Measurements from ENCODE around the gene DNAH3. TPM values are rescaled to one million over a fixed set of nuclear protein-coding genes. Genes with fewer than 3 reads are reported as not detected.
"Not testable (repeated sequence)": the region's sequence is repeated elsewhere in the genome, so short reads cannot be mapped to it uniquely, and the experiment has no call there.

Gene DNAH3
- total RNA-seq, 1 donor from 2014 or later, result not detected

GRCh38 chr16:21033264-21033663 is 117.4 kb downstream of the DNAH3 start:
- Mint-ChIP-seq H3K27ac (no peak overlapping the region), H3K36me3 (ENCODE audit: low read depth) (no peaks in the 10 kb centered on the region), H3K4me1 (ENCODE audit: low read depth) (no peaks in the 10 kb centered on the region), H3K9me3 (no peaks in the 10 kb centered on the region), H3K4me3 (no peak overlapping the region), H3K27me3 (ENCODE audit: insufficient read depth) (peaks cover 5% of the 10 kb centered on the region)
- DNase-seq (ENCODE audit: low spot score), result no peak
- intact Hi-C loops (cut with micrococcal nuclease), result no loop called here

GRCh38 chr16:21028728-21029127 is 121.9 kb downstream of the DNAH3 start:
- Mint-ChIP-seq H3K27me3 (ENCODE audit: insufficient read depth) (peaks cover 5% of the 10 kb centered on the region), H3K4me1 (ENCODE audit: low read depth) (peaks cover 8% of the 10 kb centered on the region), H3K4me3 (no peak overlapping the region), H3K36me3 (ENCODE audit: low read depth) (no peaks in the 10 kb centered on the region), H3K27ac (no peak overlapping the region), H3K9me3 (no peaks in the 10 kb centered on the region)
- intact Hi-C loops (cut with micrococcal nuclease), result no loop called here
- no peak for DNase-seq (ENCODE audit: low spot score)

GRCh38 chr16:21026846-21027245 is 123.8 kb downstream of the DNAH3 start:
- intact Hi-C loops (cut with micrococcal nuclease), result no loop called here
- Mint-ChIP-seq H3K36me3 (ENCODE audit: low read depth) (no peaks in the 10 kb centered on the region), H3K4me3 (no peak overlapping the region), H3K4me1 (ENCODE audit: low read depth) (peaks cover 16% of the 10 kb centered on the region), H3K27me3 (ENCODE audit: insufficient read depth) (peaks cover 2% of the 10 kb centered on the region), H3K9me3 (no peaks in the 10 kb centered on the region), H3K27ac (no peak overlapping the region)
- DNase-seq (ENCODE audit: low spot score), result no peak

- Mint-ChIP-seq H3K27me3 (ENCODE audit: insufficient read depth) (peaks cover 3% of the 10 kb centered on the region), H3K27ac (peak overlapping the region; percentile 47), H3K4me1 (ENCODE audit: low read depth) (peaks cover 16% of the 10 kb centered on the region), H3K36me3 (ENCODE audit: low read depth) (no peaks in the 10 kb centered on the region), H3K9me3 (no peaks in the 10 kb centered on the region), H3K4me3 (no peak overlapping the region)
- no peak for DNase-seq (ENCODE audit: low spot score)
- intact Hi-C loops (cut with micrococcal nuclease), result no loop called here
These were observed 127.0 kb downstream of the DNAH3 start for GRCh38 chr16:21023509-21024202.

GRCh38 chr16:21021316-21021715 is 129.3 kb downstream of the DNAH3 start:
- Mint-ChIP-seq H3K27me3 (ENCODE audit: insufficient read depth) (peaks cover 8% of the 10 kb centered on the region), H3K4me3 (no peak overlapping the region), H3K9me3 (no peaks in the 10 kb centered on the region), H3K36me3 (ENCODE audit: low read depth) (no peaks in the 10 kb centered on the region), H3K4me1 (ENCODE audit: low read depth) (peaks cover 16% of the 10 kb centered on the region), H3K27ac (no peak overlapping the region)
- intact Hi-C loops (cut with micrococcal nuclease), result no loop called here
- no peak for DNase-seq (ENCODE audit: low spot score)

DNA sequence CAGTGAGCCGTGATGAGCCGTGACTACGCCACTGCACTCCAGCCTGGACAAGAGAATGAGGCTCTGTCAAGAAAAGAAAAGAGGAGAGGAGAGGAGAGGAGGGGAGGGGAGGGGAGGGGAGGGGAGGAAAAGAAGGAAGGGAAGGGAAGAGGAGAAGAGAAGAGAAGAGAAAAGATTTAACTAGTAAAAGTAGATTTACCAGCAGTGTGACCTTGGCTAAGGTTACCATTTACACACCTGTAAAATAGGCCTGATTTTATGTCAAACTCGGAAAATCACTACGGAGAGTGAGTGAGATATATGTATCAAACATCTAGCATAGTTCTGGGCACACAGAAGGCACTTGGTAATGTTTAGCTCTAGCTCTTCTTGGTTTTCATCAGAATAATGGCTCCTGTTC is 140.8 kb downstream of the DNAH3 start:
- Mint-ChIP-seq H3K9me3 (no peaks in the 10 kb centered on the region), H3K27me3 (ENCODE audit: insufficient read depth) (peaks cover 31% of the 10 kb centered on the region), H3K4me3 (no peak overlapping the region), H3K36me3 (ENCODE audit: low read depth) (no peaks in the 10 kb centered on the region), H3K4me1 (ENCODE audit: low read depth) (no peaks in the 10 kb centered on the region), H3K27ac (no peak overlapping the region)
- DNase-seq (ENCODE audit: low spot score), result no peak
- intact Hi-C loops (cut with micrococcal nuclease), result no loop called here

DNA sequence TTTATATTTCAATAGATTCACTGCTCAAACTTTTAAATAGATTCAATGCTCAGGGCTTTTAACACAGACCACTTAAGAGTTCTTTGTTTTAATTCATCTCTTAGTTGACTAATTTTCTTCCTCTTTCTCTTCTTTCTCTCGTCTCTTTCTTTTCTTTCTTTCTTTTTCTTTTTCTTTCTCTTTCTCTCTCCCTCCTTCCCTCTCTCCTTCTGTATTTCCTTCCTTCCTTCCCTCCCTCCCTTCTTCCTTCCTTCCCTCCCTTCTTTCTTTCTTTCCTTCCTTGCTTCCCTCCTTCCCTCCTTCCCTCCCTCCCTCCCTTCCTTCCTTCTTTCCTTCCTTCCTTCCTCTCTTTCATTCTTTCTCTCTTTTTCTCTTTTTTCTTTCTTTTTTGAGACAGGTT is 145.6 kb downstream of the DNAH3 start:
- Mint-ChIP-seq H3K27ac (no peak overlapping the region), H3K4me3 (no peak overlapping the region), H3K9me3 (no peaks in the 10 kb centered on the region), H3K27me3 (ENCODE audit: insufficient read depth) (peaks cover 27% of the 10 kb centered on the region), H3K4me1 (ENCODE audit: low read depth) (no peaks in the 10 kb centered on the region), H3K36me3 (ENCODE audit: low read depth) (no peaks in the 10 kb centered on the region)
- no peak for DNase-seq (ENCODE audit: low spot score)
- intact Hi-C loops (cut with micrococcal nuclease), result no loop called here

GRCh38 chr16:21001262-21001661 is 149.4 kb downstream of the DNAH3 start:
- intact Hi-C loops (cut with micrococcal nuclease), result loop anchor here (1.0 kb wide), 1 partner anchor 151 kb away; no protein-coding TSS in a partner anchor
- Mint-ChIP-seq H3K27ac (no peak overlapping the region), H3K4me3 (no peak overlapping the region), H3K36me3 (ENCODE audit: low read depth) (no peaks in the 10 kb centered on the region), H3K27me3 (ENCODE audit: insufficient read depth) (peaks cover 23% of the 10 kb centered on the region), H3K9me3 (no peaks in the 10 kb centered on the region), H3K4me1 (ENCODE audit: low read depth) (no peaks in the 10 kb centered on the region)
- DNase-seq (ENCODE audit: low spot score), result no peak

GRCh38 chr16:20997147-20997546 is 153.5 kb downstream of the DNAH3 start:
- DNase-seq (ENCODE audit: low spot score), result no peak
- H3K9me3 Mint-ChIP-seq, result no peaks in the 10 kb centered on the region
- H3K4me3 Mint-ChIP-seq, result no peak overlapping the region
- intact Hi-C loops (cut with micrococcal nuclease), result no loop called here
- H3K27ac Mint-ChIP-seq, result no peak overlapping the region
- H3K4me1 Mint-ChIP-seq (ENCODE audit: low read depth), result no peaks in the 10 kb centered on the region
- H3K27me3 Mint-ChIP-seq (ENCODE audit: insufficient read depth), result peaks cover 13% of the 10 kb centered on the region
- H3K36me3 Mint-ChIP-seq (ENCODE audit: low read depth), result no peaks in the 10 kb centered on the region

DNA sequence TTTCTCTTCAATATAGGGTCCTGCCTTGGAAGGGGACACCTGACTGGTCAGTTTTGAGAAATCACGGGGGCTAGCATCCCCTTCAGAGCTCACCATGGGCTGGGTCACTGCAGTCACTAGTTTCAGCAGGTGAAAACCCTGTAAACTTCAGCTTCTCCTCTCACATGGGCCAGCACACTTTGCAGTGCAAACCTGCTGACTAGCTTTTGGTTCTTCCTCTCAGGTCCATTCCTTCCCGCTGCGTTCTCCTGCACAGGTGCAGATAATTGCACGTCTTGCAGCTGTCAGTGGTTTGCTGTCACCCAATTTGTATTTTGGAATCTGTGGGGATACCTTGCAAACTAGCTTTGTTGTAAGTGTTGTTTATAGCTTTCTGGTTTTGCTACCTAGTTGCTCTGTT is 154.9 kb downstream of the DNAH3 start:
- no peak overlapping the region for H3K4me3 Mint-ChIP-seq
- H3K9me3 Mint-ChIP-seq, result no peaks in the 10 kb centered on the region
- intact Hi-C loops (cut with micrococcal nuclease), result no loop called here
- no peaks in the 10 kb centered on the region for H3K4me1 Mint-ChIP-seq (ENCODE audit: low read depth)
- no peak for DNase-seq (ENCODE audit: low spot score)
- peaks cover 14% of the 10 kb centered on the region for H3K27me3 Mint-ChIP-seq (ENCODE audit: insufficient read depth)
- no peaks in the 10 kb centered on the region for H3K36me3 Mint-ChIP-seq (ENCODE audit: low read depth)
- H3K27ac Mint-ChIP-seq, result no peak overlapping the region

DNA sequence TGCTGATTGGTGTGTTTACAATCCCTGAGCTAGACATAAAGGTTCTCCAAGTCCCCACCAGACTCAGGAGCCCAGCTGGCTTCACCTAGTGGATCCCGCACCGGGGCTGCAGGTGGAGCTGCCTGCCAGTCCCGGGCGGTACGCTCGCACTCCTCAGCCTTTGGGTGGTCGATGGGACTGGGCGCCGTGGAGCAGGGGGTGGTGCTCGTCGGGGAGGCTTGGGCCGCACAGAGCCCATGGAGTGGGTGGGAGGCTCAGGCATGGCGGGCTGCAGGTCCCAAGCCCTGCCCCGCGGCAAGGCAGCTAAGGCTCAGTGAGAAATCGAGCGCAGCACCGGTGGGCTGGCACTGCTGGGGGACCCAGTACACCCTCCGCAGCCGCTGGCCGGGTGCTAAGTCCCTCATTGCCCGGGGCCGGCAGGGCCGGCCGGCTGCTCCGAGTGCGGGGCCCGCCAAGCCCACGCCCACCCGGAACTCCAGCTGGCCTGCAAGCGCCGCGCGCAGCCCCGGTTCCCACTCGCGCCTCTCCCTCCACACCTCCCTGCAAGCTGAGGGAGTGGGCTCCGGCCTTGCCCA is 161.1 kb downstream of the DNAH3 start:
- H3K27ac Mint-ChIP-seq; H3K9me3 Mint-ChIP-seq; DNase-seq (ENCODE audit: low spot score); intact Hi-C loops (cut with micrococcal nuclease); H3K36me3 Mint-ChIP-seq (ENCODE audit: low read depth); H3K4me1 Mint-ChIP-seq (ENCODE audit: low read depth); H3K27me3 Mint-ChIP-seq (ENCODE audit: insufficient read depth); H3K4me3 Mint-ChIP-seq: not testable (repeated sequence)

- Mint-ChIP-seq H3K27me3 (ENCODE audit: insufficient read depth) (peaks cover 7% of the 10 kb centered on the region), H3K4me1 (ENCODE audit: low read depth) (no peaks in the 10 kb centered on the region), H3K9me3 (no peaks in the 10 kb centered on the region), H3K27ac (no peak overlapping the region), H3K4me3 (no peak overlapping the region), H3K36me3 (ENCODE audit: low read depth) (no peaks in the 10 kb centered on the region)
- intact Hi-C loops (cut with micrococcal nuclease), result no loop called here
- DNase-seq (ENCODE audit: low spot score), result no peak
These were observed 163.6 kb downstream of the DNAH3 start for GRCh38 chr16:20987049-20987448.

DNA sequence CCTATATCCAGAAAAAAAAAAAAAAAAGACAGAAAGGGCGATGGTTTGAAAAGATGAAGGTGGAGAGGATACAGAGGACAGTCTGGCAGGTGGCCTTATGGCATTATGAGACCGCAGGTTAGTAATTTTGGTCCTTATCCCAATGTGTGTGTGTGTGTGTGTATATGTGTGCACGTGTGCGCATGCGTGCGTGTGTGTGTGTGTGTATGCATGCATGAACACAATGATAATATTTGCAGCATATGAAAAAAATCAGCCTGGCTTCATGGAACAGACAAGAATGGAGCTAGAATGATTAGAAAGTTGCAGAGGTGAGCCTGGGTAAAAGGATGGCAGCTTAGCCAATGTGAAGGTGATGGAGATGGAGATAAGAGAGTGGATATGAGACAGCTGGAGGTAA is 166.6 kb downstream of the DNAH3 start:
- Mint-ChIP-seq H3K9me3 (no peaks in the 10 kb centered on the region), H3K27ac (no peak overlapping the region), H3K27me3 (ENCODE audit: insufficient read depth) (peaks cover 2% of the 10 kb centered on the region), H3K36me3 (ENCODE audit: low read depth) (no peaks in the 10 kb centered on the region), H3K4me1 (ENCODE audit: low read depth) (no peaks in the 10 kb centered on the region), H3K4me3 (no peak overlapping the region)
- no peak for DNase-seq (ENCODE audit: low spot score)
- intact Hi-C loops (cut with micrococcal nuclease), result no loop called here

DNA sequence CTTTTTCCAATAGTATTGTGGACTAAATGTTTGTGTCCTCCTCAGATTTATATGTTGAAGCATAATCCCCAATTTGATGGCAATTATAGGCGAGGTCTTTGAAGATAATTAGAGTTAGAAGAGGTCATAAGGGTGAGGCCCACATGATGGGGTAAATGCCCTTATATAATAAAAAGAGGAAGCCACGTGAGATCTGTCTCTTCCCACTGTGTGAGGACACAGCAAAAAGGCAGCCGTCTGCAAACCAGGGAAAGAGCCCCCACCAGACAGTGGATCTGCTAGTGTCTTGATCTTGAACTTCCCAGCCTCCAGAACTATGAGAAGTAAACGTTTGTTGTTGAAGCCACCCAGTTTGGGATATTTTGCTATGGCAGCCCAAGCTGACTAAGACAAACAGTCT is 174.1 kb downstream of the DNAH3 start:
- Mint-ChIP-seq H3K36me3 (ENCODE audit: low read depth) (no peaks in the 10 kb centered on the region), H3K4me1 (ENCODE audit: low read depth) (no peaks in the 10 kb centered on the region), H3K4me3 (no peak overlapping the region), H3K27me3 (ENCODE audit: insufficient read depth) (peaks cover 2% of the 10 kb centered on the region), H3K9me3 (no peaks in the 10 kb centered on the region), H3K27ac (no peak overlapping the region)
- DNase-seq (ENCODE audit: low spot score), result no peak
- intact Hi-C loops (cut with micrococcal nuclease), result no loop called here
